GM23248 (cell line): Measurements from ENCODE around the gene HAT1. TPM values are rescaled to one million over a fixed set of nuclear protein-coding genes. Genes with fewer than 3 reads are reported as not detected.

ENCODE experiments used
- DNase-seq: peaks from one replicate; pipeline ENCODE4 v3.0.0-alpha.2; 2015
- H2AFZ ChIP-seq: fragments of 200-600 bp; sonication (generic); 2 replicates; pipeline ENCODE4 v1.6.1; 2016; ENCODE audit warnings: antibody characterized with exemption
- H3F3A ChIP-seq: fragments of 200-600 bp; sonication (generic); 2 replicates; pipeline ENCODE4 v1.6.1; 2016; ENCODE audit warnings: mild to moderate bottlenecking, antibody characterized with exemption, mixed run types; ENCODE audit not compliant: insufficient read depth
- H3K27ac ChIP-seq: fragments of 200-600 bp; sonication (generic); 2 replicates; pipeline ENCODE4 v1.5.1; 2016; ENCODE audit warnings: mild to moderate bottlenecking
- H3K27me3 ChIP-seq: fragments of 200-600 bp; sonication (generic); replicated peaks from 2 replicates; pipeline ENCODE4 v1.6.1; 2016; ENCODE audit warnings: mild to moderate bottlenecking; ENCODE audit not compliant: insufficient read depth
- H3K36me3 ChIP-seq: fragments of 200-600 bp; sonication (generic); 2 replicates; pipeline ENCODE4 v1.6.1; 2016; ENCODE audit warnings: low read depth, mild to moderate bottlenecking
- H3K4me1 ChIP-seq: fragments of 200-600 bp; sonication (generic); 2 replicates; pipeline ENCODE4 v1.6.1; 2016; ENCODE audit warnings: mild to moderate bottlenecking; ENCODE audit not compliant: insufficient read depth
- H3K4me2 ChIP-seq: fragments of 200-600 bp; sonication (generic); one replicate; pipeline ENCODE4 v1.6.1; 2016; ENCODE audit warnings: mild to moderate bottlenecking; ENCODE audit not compliant: unreplicated experiment
- H3K4me3 ChIP-seq: fragments of 200-600 bp; sonication (generic); 2 replicates; pipeline ENCODE4 v1.5.1; 2016; ENCODE audit warnings: mild to moderate bottlenecking
- H3K79me2 ChIP-seq: fragments of 200-600 bp; sonication (generic); 2 replicates; pipeline ENCODE4 v1.6.1; 2016; ENCODE audit warnings: mild to moderate bottlenecking; ENCODE audit not compliant: insufficient read depth
- H3K9ac ChIP-seq: fragments of 200-600 bp; sonication (generic); 2 replicates; pipeline ENCODE4 v1.6.1; 2016; ENCODE audit warnings: mild to moderate bottlenecking
- H3K9me2 ChIP-seq: fragments of 200-600 bp; sonication (generic); 2 replicates; pipeline ENCODE4 v1.6.1; 2016; ENCODE audit warnings: mixed run types, mild to moderate bottlenecking, moderate library complexity; ENCODE audit not compliant: insufficient read depth
- H3K9me3 ChIP-seq: fragments of 200-600 bp; sonication (generic); one replicate; pipeline ENCODE4 v1.6.1; 2017; ENCODE audit warnings: low read depth
- H4K20me1 ChIP-seq: fragments of 200-600 bp; sonication (generic); 2 replicates; pipeline ENCODE4 v1.6.0; 2016; ENCODE audit not compliant: insufficient read depth
- EZH2 ChIP-seq: fragments of 200-600 bp; sonication (generic); IDR thresholded peaks from 2 replicates; pipeline ENCODE4 v1.6.1; 2018; ENCODE audit warnings: antibody characterized with exemption, mild to moderate bottlenecking; ENCODE audit not compliant: insufficient read depth, poor library complexity, severe bottlenecking
- EZH2phosphoT487 ChIP-seq: fragments of 200-600 bp; sonication (generic); IDR thresholded peaks from 2 replicates; pipeline ENCODE4 v1.6.1; 2018; ENCODE audit warnings: antibody characterized with exemption, moderate library complexity, mild to moderate bottlenecking, low read depth; ENCODE audit not compliant: insufficient read depth
- WGBS, 2 experiments: methylation state at CpG; one replicate each; pipeline ENCODE4 v1.1.6; 2015 to 2017; ENCODE audit warnings: low lambda C conversion rate in 2 of 2, low coverage in 1 of 2; ENCODE audit errors: missing lambda C conversion rate in 2 of 2; 5-methylcytosine and 5-hydroxymethylcytosine counted together
- in situ Hi-C: fragments of 300-500 bp; cut with MboI; formaldehyde crosslinking; loops from 2 replicates; pipeline ENCODE4 v1.15.0; 2020
- polyA plus RNA-seq: library from polyadenylated mRNA; unstranded; fragments of >200 nt; fragmentation: Nextera tagmentation; extraction: Ambion mirVana; gene quantifications from 2 replicates; pipeline ENCODE4 v1.2.1, GENCODE V29; 2016
- total RNA-seq: library from RNA; depleted of rRNA; stranded (reverse); fragments of >200 nt; shearing (Covaris generic); gene quantifications from 2 replicates; pipeline ENCODE4 v1.2.3, GENCODE V29; 2014

Gene HAT1
- total and polyA plus RNA-seq, 2 experiments from 2014 or later: 56.6 to 96.2 TPM

DNA sequence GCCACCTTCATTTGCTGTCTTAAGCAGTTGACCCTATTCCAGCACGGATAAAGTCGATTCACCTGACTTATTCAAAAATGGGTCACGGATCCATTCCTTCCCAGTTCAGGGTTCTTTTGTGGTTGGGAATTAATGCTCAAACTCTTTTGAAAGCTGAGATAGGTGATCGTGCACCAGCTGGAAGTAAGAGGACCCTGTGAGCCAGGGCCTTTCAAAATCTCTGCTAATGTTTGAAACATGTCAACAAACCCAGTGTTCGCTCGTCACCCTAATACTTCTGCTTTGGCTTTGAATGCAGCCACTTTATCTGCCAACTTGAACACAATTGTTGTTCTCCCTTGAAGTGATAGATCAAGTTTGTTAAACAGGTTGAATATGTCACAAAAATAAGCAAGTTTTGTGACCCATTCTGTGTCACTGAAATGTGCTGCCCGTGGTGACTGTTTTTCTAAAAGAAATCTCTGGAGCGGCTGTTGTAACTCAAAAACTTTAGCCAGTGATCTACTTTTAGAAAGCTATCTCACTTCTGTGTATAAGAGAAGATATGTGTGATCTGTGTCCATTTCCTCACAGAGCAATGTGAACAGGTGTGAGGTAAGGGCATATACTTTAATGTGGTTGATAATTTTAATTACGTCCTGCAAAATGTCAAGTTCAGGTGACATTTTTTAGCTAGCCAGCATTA, 16.9 kb downstream of the HAT1 start:
- in situ Hi-C loops: no loop called here
- no peak overlapping the region for H3K9ac ChIP-seq
- H2AFZ ChIP-seq: no peak overlapping the region
- DNase-seq: no peak
- H3K4me3 ChIP-seq: no peak overlapping the region
- no peaks in the 10 kb centered on the region for H3K9me2 ChIP-seq
- H3K9me3 ChIP-seq: no peaks in the 10 kb centered on the region
- H3K4me1 ChIP-seq: peaks cover 9% of the 10 kb centered on the region; the same call in 1 of the 2 replicates
- H3F3A ChIP-seq: peaks cover 4% of the 10 kb centered on the region; the same call in 1 of the 2 replicates
- H3K36me3 ChIP-seq: no peaks in the 10 kb centered on the region
- no peak for TF ChIP-seq EZH2phosphoT487
- no peak for TF ChIP-seq EZH2
- 95 to 97% methylated on average over 9 of the region's 9 CpGs for WGBS, 2 experiments
- no peak overlapping the region for H3K27ac ChIP-seq
- H3K4me2 ChIP-seq: no peak overlapping the region
- peaks cover 100% of the 10 kb centered on the region for H3K79me2 ChIP-seq
- H4K20me1 ChIP-seq: no peaks in the 10 kb centered on the region
- H3K27me3 ChIP-seq: no peaks in the 10 kb centered on the region

DNA sequence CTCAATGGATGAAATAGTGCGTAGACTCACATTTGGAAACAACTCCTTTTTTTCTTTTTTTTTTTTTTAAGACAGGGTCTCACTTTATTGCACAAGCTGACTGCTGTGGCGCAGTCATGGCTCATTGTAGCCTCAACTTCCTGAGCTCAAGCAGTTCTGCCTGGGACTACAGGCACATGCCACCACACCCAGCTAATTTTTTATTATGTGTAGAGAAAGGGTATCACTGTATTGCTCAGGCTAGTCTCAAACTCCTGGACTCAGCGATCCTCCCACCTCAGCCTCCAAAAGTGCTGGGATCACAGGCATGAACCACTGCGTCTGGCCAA, 17.4 kb downstream of the HAT1 start:
- H4K20me1 ChIP-seq: no peaks in the 10 kb centered on the region
- no peak overlapping the region for H3K4me2 ChIP-seq
- no peaks in the 10 kb centered on the region for H3K9me3 ChIP-seq
- no peaks in the 10 kb centered on the region for H3K36me3 ChIP-seq
- H3K79me2 ChIP-seq: peaks cover 99% of the 10 kb centered on the region
- TF ChIP-seq EZH2phosphoT487: no peak
- TF ChIP-seq EZH2: no peak
- in situ Hi-C loops: no loop called here
- WGBS, 2 experiments: 98 to 99% methylated on average over 4 of the region's 4 CpGs
- no peak overlapping the region for H3K9ac ChIP-seq
- no peak overlapping the region for H2AFZ ChIP-seq
- H3K27ac ChIP-seq: no peak overlapping the region
- H3F3A ChIP-seq: peaks cover 4% of the 10 kb centered on the region; the same call in 1 of the 2 replicates
- H3K4me3 ChIP-seq: no peak overlapping the region
- no peak for DNase-seq
- no peaks in the 10 kb centered on the region for H3K27me3 ChIP-seq
- peaks cover 9% of the 10 kb centered on the region; the same call in 1 of the 2 replicates for H3K4me1 ChIP-seq
- H3K9me2 ChIP-seq: no peaks in the 10 kb centered on the region

DNA sequence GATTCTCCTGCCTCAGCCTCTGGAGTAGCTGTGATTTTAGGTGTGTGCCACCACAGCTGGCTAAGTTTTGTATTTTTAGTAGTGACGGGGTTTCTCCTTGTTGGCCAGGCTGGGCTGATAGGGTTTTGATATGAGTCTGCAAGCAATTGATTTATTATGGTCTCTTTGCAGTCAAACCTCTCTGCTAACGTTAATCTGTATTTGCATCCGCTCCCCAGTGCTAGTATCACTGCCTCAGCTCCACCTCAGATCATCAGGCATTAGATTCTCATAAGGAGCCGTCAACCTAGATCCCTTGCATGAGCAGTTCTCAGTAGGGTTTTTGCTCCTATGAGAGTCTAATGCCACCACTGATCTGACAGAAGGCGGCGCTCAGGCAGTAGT, 19.0 kb downstream of the HAT1 start:
- Histone ChIP-seq H2AFZ (no peak overlapping the region), H3K9me2 (no peaks in the 10 kb centered on the region), H3K79me2 (peaks cover 99% of the 10 kb centered on the region), H3K4me1 (0 out of 2 replicates have a peak, but pooled peaks cover under 1% of the 10 kb centered on the region), H4K20me1 (no peaks in the 10 kb centered on the region), H3K4me2 (no peak overlapping the region), H3K9me3 (no peaks in the 10 kb centered on the region), H3K9ac (no peak overlapping the region), H3K27ac (no peak overlapping the region), H3K27me3 (no peaks in the 10 kb centered on the region), H3F3A (peaks cover 4% of the 10 kb centered on the region; the same call in 1 of the 2 replicates), H3K4me3 (no peak overlapping the region), H3K36me3 (no peaks in the 10 kb centered on the region)
- in situ Hi-C loops: no loop called here
- 96% methylated on average over 6 of the region's 6 CpGs for WGBS, 2 experiments
- TF ChIP-seq EZH2: no peak
- TF ChIP-seq EZH2phosphoT487: no peak
- no peak for DNase-seq

DNA sequence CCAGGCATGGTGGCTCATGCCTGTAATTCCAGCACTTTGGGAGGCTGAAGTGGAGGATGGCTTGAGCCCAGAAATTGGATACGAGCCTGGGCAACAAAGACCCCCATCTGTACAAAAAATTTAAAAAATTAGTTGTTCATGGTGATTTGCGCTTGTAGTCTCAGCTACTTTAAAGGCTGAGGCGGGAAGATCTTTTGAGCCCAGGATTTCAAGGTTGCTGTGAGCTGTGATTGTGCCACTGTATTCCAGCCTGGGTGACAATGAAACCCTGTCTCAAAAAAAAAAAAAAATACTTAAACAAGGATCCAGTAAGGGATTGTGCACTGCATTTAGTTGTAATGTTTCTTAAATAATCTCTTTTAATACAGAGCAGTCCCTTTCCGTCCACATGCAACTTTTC, 21.6 kb downstream of the HAT1 start:
- no peak overlapping the region for H3K4me3 ChIP-seq
- H3F3A ChIP-seq: peaks cover 4% of the 10 kb centered on the region; the same call in 1 of the 2 replicates
- no peaks in the 10 kb centered on the region for H3K9me3 ChIP-seq
- no peaks in the 10 kb centered on the region for H3K4me1 ChIP-seq
- no peaks in the 10 kb centered on the region for H3K36me3 ChIP-seq
- H3K27ac ChIP-seq: no peak overlapping the region
- no peak overlapping the region for H3K9ac ChIP-seq
- no peak for DNase-seq
- H4K20me1 ChIP-seq: no peaks in the 10 kb centered on the region
- no peaks in the 10 kb centered on the region for H3K9me2 ChIP-seq
- H3K79me2 ChIP-seq: peaks cover 88% of the 10 kb centered on the region
- H2AFZ ChIP-seq: no peak overlapping the region
- no peaks in the 10 kb centered on the region for H3K27me3 ChIP-seq
- no peak overlapping the region for H3K4me2 ChIP-seq
- TF ChIP-seq EZH2phosphoT487 (no peak), EZH2 (no peak)
- in situ Hi-C loops: no loop called here
- WGBS, 2 experiments: 99 to 100% methylated on average over 4 of the region's 4 CpGs
